DND-41 (cell line): ENCODE results near the gene NEK4.

Experiments used
- ATAC-seq: fragments of 200-7000 bp; cut with Tn5 transposase; 3 replicates; pipeline ENCODE4 v1.9.1; 2021; ENCODE audit warnings: low read depth; ENCODE audit not compliant: insufficient read depth
- DNase-seq: peaks from one replicate; pipeline ENCODE4 v3.0.0-alpha.2; 2020
- H2AFZ ChIP-seq: 2 replicates; pipeline ENCODE4 v1.6.0; 2012; ENCODE audit warnings: low read depth, low read length
- H3K27ac ChIP-seq: 2 replicates; pipeline ENCODE4 v1.5.1; 2012; ENCODE audit warnings: low read length, inconsistent platforms
- H3K27me3 ChIP-seq: fragments of 200-600 bp; sonication (generic); 2 replicates; pipeline ENCODE4 v1.6.0; 2012; ENCODE audit warnings: low read length, mild to moderate bottlenecking, inconsistent platforms; ENCODE audit not compliant: insufficient read depth, poor library complexity
- H3K36me3 ChIP-seq: 2 replicates; pipeline ENCODE4 v1.5.1; 2012; ENCODE audit warnings: low read length, inconsistent platforms; ENCODE audit not compliant: insufficient read depth
- H3K4me1 ChIP-seq: 2 replicates; pipeline ENCODE4 v1.5.1; 2012; ENCODE audit warnings: mild to moderate bottlenecking, low read length; ENCODE audit not compliant: insufficient read depth
- H3K4me2 ChIP-seq: 2 replicates; pipeline ENCODE4 v1.6.0; 2012; ENCODE audit warnings: mild to moderate bottlenecking, moderate library complexity, low read length, inconsistent platforms; ENCODE audit not compliant: insufficient read depth
- H3K4me3 ChIP-seq, 2 experiments: fragments of 200-600 bp in 1 of 2; shearing (Covaris generic) in 1 of 2; 2 replicates each; pipeline ENCODE4 v1.5.1; 2012 to 2016; ENCODE audit warnings: inconsistent platforms in 2 of 2, low read length in 2 of 2, mild to moderate bottlenecking in 2 of 2, low read depth in 1 of 2, moderate library complexity in 1 of 2
- H3K79me2 ChIP-seq: 2 replicates; pipeline ENCODE4 v1.6.0; 2012; ENCODE audit warnings: low read length, inconsistent platforms; ENCODE audit not compliant: insufficient read depth
- H3K9ac ChIP-seq: 2 replicates; pipeline ENCODE4 v1.6.0; 2012; ENCODE audit warnings: low read depth, mild to moderate bottlenecking, inconsistent platforms, low read length, moderate library complexity
- H3K9me3 ChIP-seq: 2 replicates; pipeline ENCODE4 v1.5.1; 2012; ENCODE audit warnings: low read length, moderate library complexity, mild to moderate bottlenecking, inconsistent platforms; ENCODE audit not compliant: insufficient read depth, severe bottlenecking
- H4K20me1 ChIP-seq: 2 replicates; pipeline ENCODE4 v1.6.0; 2012; ENCODE audit warnings: low read length; ENCODE audit not compliant: insufficient read depth
- CTCF ChIP-seq: IDR thresholded peaks from 2 replicates; pipeline ENCODE4 v1.5.1; 2012; ENCODE audit warnings: borderline replicate concordance, low read length, moderate library complexity, mild to moderate bottlenecking; ENCODE audit not compliant: poor library complexity, severe bottlenecking; ENCODE audit errors: extremely low read depth
- EZH2 ChIP-seq: IDR thresholded peaks from 3 replicates; pipeline ENCODE4 v1.6.1; 2012; ENCODE audit warnings: borderline replicate concordance, low read depth, mild to moderate bottlenecking, moderate library complexity, low read length, inconsistent platforms; ENCODE audit not compliant: severe bottlenecking

NEK4 gene

GRCh38 chr3:52791366-52791765, 20.6 kb upstream of the NEK4 start:
- H3K4me2 ChIP-seq: no peak overlapping the region
- no peak overlapping the region for H2AFZ ChIP-seq
- no peaks in the 10 kb centered on the region for H3K9me3 ChIP-seq
- no peaks in the 10 kb centered on the region for H4K20me1 ChIP-seq
- TF ChIP-seq EZH2: no peak
- TF ChIP-seq CTCF: no peak
- H3K27me3 ChIP-seq: no peaks in the 10 kb centered on the region
- no peak overlapping the region for H3K27ac ChIP-seq
- no peaks in the 10 kb centered on the region for H3K79me2 ChIP-seq
- no peak for DNase-seq
- no peak for ATAC-seq
- no peak overlapping the region for H3K9ac ChIP-seq
- no peak overlapping the region for H3K4me3 ChIP-seq
- no peaks in the 10 kb centered on the region for H3K36me3 ChIP-seq
- no peaks in the 10 kb centered on the region for H3K4me1 ChIP-seq

GRCh38 chr3:52790741-52791140, 20.0 kb upstream of the NEK4 start:
- Histone ChIP-seq H3K9ac (no peak overlapping the region), H3K4me1 (no peaks in the 10 kb centered on the region), H3K27me3 (no peaks in the 10 kb centered on the region), H2AFZ (no peak overlapping the region), H3K9me3 (no peaks in the 10 kb centered on the region), H3K36me3 (no peaks in the 10 kb centered on the region), H3K79me2 (no peaks in the 10 kb centered on the region), H3K27ac (no peak overlapping the region), H4K20me1 (no peaks in the 10 kb centered on the region), H3K4me3 (no peak overlapping the region), H3K4me2 (no peak overlapping the region)
- no peak for ATAC-seq
- TF ChIP-seq EZH2 (no peak), CTCF (no peak)
- no peak for DNase-seq

- Histone ChIP-seq H3K36me3 (no peaks in the 10 kb centered on the region), H3K4me1 (no peaks in the 10 kb centered on the region), H3K4me2 (no peak overlapping the region), H4K20me1 (no peaks in the 10 kb centered on the region), H3K27ac (no peak overlapping the region), H3K9ac (no peak overlapping the region), H3K27me3 (no peaks in the 10 kb centered on the region), H3K9me3 (no peaks in the 10 kb centered on the region), H3K4me3 (no peak overlapping the region), H2AFZ (no peak overlapping the region), H3K79me2 (no peaks in the 10 kb centered on the region)
- ATAC-seq: no peak
- DNase-seq: no peak
- no peak for TF ChIP-seq EZH2
Observed at GRCh38 chr3:52790337-52790736, 19.6 kb upstream of the NEK4 start.

- Histone ChIP-seq H3K9me3 (no peaks in the 10 kb centered on the region), H3K9ac (no peak overlapping the region), H3K79me2 (no peaks in the 10 kb centered on the region), H3K4me3 (no peak overlapping the region), H3K36me3 (no peaks in the 10 kb centered on the region), H3K27ac (no peak overlapping the region), H4K20me1 (no peaks in the 10 kb centered on the region), H3K4me1 (no peaks in the 10 kb centered on the region), H2AFZ (no peak overlapping the region), H3K4me2 (no peak overlapping the region), H3K27me3 (no peaks in the 10 kb centered on the region)
- ATAC-seq (0 out of 3 replicates have a peak, but pooled peaks have one; percentile 22), DNase-seq (no peak)
- TF ChIP-seq CTCF: no peak
- no peak for TF ChIP-seq EZH2
Observed at GRCh38 chr3:52789746-52790040, 19.0 kb upstream of the NEK4 start.
